HG03457 (cell line): ENCODE data around the gene NSUN4.
"Not testable (repeated sequence)": the region's sequence is repeated elsewhere in the genome, so short reads cannot be mapped to it uniquely, and the experiment has no call there.

Experiments
- ATAC-seq: cut with Tn5 transposase; IDR thresholded peaks from one replicate; pipeline ENCODE4 v1.9.1; 2021; ENCODE audit warnings: moderate number of reproducible peaks; ENCODE audit not compliant: unreplicated experiment

The NSUN4 gene

DNA sequence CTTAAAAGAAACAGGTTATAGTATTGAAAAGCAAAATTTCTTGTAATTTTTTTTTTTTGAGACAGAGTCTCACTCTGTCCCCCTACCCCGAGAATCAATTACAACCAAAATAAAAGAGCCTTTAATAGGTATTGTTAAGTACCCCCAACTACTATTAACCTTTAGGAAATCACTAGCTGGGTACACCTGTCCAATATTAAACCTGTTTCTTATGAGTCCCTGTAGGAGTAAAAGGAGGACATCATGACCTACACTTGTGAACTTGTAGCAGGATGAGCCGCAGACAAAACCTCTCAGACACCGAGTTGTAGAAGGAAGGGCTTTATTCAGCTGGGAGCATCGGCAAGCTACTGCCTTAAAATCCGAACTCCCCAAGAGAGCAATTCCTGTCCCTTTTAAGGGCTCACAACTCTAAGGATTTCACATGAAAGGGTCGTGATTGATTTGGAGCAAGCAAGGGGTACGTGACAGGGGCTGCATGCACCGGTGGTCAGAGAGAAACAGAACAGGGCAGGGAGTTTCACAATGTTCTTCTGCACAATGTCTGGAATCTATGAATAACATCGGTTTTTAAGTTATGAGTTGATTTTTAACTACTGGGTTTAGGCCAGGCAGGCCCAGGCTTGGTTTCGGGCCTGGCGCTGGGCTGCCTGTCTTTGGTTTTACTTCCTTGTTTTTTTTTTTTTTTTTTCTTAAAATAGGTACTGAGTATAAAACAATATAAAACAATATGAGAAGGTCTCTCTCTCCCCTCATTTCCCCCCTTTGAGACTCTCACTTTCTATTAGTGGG lies 15.1 kb upstream of the NSUN4 start:
- not testable (repeated sequence) for ATAC-seq

DNA sequence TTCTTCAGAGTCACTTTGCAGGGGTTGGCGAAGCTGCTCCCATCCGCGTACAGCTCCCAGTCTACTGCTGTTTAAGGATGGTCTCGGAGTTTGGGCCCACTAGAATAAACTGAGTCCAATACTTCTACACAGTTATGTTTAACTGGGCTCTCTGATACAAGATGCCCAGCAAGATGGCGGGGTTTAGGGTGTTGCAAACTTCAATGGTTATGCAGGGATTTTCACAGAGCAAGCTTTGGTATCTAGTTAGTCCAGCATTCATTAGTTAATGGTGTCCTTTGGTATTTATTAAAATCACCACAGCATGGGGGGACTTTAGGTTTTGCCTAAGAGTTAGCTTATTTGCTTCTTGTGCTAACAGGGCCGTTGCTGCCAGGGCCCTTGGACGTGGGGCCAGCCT lies 12.4 kb upstream of the NSUN4 start:
- not testable (repeated sequence) for ATAC-seq

DNA sequence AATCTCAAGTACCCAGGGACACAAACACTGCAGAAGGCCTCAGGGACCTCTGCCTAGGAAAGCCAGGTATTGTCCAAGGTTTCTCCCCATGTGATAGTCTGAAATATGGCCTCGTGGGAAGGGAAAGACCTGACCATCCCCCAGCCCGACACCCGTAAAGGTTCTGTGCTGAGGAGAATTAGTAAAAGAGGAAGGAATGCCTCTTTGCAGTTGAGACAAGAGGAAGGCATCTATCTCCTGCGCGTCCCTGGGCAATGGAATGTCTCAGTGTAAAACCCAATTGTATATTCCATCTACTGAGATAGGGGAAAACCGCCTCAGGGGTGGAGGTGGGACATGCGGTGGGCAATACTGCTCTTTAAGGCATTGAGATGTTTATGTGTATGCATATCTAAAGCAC lies 10.8 kb upstream of the NSUN4 start:
- ATAC-seq = not testable (repeated sequence)

DNA sequence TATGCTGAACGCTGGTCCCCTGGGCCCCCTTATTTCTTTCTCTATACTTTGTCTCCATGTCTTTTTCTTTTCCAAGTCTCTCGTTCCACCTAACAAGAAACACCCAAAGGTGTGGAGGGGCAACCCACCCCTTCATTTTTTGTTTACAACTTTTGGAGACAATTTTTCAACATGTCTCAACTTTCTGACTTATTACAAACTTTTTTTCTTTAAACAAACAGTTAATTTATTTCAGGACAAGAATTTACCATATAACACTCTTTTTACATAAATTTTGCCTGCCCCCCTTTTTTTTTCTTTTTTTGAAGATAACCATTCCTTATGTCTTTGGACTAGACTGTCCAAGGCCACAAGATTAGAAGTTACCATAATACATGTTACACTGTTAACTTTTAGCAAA lies 10.2 kb upstream of the NSUN4 start:
- ATAC-seq = not testable (repeated sequence)

DNA sequence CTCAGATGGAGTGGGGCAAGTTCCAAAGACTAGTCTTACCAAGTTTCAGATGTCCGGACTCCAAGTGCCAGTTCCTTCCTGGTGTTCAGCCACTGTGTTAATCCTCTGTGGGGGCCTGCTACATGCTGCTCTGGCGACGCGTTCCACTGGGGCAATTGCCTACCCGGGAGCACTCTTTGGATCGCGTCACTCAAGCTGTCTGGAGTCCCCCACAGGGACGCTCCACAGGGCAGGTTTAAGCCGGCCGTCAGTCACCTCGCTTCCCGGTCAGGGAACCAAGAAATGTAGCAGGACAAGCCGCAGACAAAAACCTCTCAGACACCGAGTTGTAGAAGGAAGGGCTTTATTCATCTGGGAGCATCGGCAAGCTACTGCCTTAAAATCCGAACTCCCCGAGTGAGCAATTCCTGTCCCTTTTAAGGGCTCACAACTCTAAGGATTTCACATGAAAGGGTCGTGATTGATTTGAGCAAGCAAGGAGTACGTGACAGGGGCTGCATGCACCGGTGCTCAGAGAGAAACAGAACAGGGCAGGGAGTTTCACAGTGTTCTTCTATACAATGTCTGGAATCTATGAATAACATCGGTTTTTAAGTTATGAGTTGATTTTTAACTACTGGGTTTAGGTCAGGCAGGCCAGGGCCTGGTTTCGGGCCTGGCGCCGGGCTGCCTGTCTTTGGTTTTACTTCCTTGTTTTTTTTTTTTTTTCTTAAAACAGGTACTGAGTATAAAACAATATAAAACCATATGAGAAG lies 8.6 kb upstream of the NSUN4 start:
- ATAC-seq = not testable (repeated sequence)

DNA sequence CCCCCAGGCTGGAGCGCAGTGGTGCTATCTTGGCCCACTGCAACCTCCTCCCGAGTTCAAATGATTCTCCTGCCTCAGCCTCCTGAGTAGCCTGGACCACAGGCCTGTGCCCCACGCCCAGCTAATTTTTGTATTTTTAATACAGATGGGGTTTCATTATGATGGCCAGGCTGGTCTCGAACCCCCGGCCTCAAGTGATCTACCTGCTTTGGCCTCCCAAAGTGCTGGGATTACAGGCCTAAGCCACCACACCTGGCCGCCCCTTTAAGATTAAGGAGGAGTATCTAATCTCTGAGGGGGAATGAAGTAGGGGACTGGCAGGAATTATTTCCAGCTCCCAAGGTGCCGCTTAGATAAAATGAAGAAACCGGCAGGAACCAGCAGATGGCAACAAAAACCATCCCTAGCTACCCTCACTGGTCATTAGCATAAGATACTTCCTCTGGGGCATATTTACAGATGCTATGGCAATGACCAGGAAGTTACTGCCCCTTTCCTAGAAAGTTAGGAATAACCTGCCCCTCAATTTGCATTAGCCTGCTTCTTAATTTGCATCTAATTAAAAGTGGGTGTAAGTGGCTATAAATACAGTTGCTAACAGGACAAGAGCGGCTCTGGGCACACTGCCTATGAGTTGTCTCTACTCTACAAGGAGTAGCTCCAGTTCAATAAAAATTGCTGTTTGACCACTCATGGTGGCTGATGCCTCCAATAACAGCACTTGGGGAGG lies 7.1 kb upstream of the NSUN4 start:
- peak; percentile 52 for ATAC-seq

DNA sequence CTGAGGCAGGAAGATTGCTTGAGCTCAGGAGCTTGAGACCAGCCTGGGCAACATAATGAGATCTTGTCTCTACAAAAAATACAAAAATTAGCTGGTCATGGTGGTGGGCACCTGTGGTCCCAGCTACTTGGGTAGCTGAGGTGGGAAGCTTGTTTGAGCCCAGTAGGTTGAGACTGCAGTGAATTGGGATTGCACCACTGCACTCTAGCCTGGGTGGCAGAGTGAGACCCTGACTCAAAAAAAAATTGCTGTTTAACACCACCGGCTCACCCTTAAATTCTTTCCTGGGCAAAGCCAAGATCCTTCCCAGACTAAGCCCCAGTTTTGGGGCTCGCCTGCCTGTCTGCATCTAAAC lies 6.6 kb upstream of the NSUN4 start:
- ATAC-seq = no peak

DNA sequence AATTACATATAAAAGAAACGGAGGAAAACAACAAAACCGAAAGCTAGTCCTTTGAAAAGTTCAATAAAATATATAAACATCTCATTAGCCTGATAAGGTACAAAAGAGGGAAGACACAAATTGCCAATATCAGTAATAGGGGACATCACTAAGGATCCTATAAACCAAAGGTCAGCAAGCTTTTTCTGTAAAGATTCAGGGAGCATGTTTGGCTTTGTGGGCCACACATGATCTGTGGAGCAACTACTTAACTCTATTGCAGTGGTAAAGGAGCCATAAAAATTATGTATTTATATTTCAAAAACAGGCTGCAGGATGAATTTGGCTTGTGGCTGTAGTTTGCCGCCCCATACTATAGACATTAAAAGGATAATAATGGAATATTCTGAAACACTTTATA lies 5.5 kb upstream of the NSUN4 start:
- no peak for ATAC-seq

DNA sequence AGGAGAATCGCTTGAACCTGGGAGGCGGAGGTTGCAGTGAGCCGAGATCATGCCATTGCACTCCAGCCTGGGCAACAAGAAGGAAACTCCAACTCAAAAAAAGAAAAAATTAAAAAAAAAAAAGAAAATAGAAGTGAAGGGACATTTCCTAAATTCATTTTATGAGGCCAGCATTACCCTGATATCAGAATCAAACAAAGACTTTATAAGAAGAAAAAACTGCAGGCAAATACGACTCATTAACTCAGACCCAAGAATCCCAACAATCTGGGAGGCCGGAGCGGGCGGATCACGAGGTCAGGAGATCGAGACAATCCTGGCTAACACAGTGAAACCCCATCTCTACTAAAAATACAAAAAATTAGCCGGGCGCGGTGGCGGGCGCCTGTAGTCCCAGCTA lies 3.2 kb upstream of the NSUN4 start:
- not testable (repeated sequence) for ATAC-seq

DNA sequence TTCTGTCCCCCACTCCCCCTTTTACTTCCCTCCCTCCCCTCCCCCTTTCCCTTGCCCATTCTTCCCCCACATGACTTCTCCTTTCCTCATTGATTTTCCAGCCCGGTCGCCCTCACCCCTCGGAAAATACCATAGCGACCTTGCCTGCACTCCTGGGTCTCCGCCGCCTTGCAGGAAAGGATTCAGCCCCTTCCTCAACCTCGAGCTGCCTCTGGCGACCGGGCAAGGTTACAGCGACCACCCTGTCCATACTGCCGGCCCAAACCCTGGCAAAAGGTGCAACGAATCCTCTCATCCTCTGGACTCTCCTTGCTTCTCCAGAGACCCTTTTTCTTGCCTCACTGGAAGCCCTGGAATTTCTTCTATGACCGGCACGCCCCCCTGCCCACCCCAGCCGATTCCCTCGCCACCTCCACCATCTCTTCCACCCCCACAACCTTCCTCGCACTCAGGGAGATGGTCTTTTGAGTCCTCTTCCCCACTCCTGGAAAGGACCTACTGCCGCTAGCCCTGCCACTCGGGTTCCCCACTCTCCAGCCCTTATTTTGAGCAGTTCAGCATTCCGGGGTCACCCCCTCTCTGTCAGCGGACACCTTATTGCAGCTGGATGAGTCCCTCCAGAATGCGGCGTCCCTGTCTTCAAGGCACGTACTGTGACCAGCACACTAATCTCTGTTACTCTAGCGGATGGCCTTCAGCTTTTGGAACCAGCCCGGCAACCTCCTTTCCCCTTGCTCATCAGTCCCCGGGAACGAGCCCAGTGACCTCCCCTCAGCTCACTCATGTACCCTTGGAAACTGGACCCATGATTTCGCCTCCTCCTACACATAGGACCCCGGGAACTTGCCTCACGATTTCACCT lies 846 bp downstream of the NSUN4 start:
- no peak for ATAC-seq

DNA sequence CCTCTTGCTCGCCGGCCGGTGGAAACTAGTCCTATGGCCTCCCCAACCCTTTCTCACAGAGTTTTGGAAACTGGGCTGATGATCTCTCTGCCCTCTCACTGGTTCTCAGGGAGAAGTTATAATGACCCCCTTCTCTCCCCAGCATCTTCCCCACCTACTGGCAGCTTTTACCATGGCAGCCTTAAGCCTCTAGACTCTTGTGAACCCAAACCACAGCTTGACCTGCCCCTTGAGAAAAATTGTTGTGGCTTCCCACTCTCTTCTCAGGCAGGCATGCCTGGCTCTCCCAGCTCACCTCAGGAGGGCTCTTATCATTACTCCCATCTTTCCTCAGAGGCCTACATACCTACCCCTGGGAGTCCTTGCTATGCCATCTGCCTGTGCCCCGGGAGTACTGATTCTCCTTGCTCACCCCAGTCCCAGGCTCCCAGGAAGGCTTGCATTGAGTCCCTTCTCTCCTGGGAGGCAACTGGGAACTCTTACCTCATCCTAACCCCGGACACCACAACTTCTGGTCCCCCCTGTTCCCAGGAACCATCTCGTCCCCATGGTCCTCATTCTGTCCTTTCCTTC lies 1.6 kb downstream of the NSUN4 start:
- no peak for ATAC-seq

DNA sequence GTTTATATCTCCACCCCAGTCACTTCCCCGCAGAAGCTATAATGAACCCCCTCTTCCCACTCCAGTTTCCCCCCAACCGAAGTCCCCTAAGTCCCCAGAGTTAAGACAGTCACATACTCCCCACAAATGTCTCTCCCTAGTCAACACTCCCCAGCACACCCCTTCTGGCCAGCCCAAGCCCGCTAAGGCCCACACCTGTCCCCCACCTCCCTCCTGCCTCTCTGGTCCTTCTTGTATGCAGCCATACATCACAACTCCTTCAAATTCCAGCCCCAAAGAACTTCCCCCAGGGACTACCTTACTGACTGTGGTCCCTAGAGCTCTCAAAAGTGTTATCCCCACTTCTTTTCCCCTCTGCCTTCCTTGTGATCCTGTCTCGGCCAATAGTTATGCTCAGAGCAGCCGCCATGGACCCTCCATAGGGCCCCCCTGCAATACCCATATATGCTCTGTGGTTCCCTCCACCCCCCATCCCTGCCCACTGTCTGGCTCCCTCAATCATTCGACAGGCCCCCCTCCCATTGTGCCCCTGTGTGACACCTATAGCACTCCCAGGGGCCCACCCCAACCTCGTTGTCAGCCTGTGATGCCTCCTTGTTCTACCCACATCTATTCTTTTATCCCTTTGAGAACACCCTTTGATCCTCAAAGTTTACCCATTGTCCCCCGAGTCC lies 2.2 kb downstream of the NSUN4 start:
- no peak for ATAC-seq

DNA sequence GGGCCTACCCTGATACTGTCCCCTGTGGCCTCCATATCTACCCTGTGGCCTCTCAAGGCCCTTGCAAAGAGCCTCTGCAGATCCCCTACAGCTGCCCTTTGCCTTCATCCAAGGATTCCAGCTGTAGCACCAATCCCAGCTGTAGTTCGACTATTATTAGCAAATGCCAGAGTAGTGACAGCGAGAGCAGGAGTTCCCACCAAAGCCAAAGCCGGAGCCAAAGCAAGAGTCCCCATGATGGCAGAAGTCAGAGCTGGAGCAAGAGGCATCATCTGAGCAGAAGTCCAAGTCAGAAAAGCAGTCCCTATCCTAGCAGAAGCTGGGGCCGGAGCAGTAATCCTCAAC lies 2.7 kb downstream of the NSUN4 start:
- no peak for ATAC-seq

DNA sequence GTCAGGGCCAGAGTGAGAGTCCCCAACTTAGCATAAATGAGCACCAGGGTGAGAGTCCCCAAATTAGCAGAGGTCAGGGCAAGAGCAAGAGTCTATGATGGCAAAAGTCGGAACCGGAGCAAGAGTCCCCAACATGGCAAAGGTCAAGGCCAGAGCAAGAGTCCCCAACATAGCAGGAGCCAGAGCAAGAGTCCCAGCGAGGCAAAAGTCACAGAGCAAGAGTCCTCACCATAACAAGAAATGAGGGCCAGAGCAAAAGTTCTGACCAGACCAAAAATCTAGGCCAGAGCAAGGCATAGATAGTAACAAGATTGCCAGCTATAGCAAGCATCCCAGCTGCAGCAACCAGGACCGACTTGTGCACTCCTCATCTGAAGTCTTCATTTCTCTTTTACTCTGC lies 3.1 kb downstream of the NSUN4 start:
- ATAC-seq = no peak

DNA sequence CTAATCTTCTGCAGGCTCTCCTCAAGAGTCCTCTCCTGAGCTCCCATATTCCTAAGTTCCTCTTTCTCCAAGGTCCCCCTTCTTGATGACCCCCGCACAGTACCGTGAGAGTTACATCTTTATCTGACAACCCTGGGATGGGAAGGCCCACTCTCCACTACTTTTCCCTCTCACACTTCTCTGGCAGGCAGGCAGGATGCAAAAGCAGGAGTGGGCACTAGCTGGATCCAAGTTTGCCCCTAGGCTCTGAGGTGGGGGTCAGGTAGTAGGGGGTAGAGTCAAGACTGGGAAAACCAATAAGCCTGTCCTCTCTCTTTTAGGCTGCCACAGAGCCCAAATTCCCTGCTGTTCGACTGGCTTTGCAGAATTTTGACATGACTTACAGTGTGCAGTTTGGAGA lies 3.9 kb downstream of the NSUN4 start:
- ATAC-seq = no peak

DNA sequence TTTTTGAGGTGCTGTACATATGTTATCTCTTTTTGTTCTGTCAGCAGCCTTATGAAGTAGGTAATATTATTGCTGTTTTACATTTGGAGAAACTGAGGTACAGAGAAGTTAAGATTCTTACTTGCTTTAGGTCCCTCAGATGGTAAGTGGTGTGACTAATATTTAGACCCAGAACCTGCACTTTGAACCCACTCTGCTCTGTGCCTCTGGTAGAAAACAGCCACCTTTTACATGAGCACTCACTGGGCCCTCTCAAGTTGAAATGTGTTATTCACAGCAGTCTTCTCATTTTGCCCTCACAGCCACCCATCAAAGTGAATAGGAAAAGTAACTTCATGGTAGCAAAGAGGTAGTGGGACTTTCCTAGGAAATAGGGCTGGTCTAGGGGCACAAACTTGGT lies 4.7 kb downstream of the NSUN4 start:
- no peak for ATAC-seq

DNA sequence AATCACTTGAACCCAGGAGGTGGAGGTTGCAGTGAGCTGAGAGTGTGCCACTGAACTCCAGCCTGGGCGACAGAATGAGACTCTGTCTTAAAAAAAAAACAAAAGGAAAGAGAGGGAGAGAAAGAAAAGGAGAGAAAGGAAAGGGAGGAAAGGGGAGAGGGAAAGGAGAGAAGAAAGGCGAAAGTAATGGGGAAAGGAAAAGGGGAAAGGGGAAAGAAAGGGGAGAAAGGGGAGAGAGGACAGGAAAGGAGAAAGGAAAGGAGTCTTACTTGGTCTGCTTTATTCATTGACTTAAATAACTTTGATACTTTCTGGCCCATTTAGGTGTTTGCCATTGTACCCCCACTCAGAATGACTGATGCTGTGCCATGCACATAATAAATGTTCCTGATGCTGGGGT lies 11.8 kb downstream of the NSUN4 start:
- no peak for ATAC-seq

DNA sequence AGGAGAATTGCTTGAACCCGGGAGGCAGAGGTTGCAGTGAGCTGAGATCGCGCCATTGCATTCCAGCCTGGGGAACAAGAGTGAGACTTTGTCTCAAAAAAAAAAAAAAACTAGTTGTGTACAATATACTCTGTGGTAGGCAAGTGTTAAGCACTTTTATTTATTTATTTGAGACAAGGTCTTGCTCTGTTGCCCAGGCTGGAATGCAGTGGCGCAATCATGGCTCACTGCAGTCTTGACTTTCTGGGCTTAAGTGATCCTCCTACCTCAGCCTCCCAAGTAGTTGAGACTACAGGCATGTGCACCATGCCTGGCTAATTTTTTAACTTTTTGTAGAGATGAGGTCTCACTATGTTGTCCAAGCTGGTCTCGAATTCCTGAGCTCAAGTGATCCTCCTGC lies 15.3 kb downstream of the NSUN4 start:
- ATAC-seq = not testable (repeated sequence)

DNA sequence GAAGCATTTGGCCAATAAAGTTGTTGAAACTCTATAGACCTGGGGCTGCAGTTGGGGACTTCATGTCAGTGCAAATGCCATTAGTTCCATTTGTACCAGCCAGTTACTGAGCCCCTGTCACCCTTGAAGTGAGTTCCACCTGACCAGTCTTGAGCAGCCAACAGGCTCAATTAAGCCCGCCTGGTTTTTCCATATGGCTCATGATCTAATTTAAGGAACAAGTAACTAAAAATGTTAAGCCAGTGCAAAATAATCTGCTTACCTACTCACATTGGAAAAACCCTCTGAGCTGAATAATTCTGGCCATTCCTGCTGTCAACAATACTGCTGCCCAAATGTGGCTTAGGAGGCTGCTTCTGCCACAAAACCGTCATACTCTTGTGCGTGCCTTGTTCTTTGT lies 21.6 kb downstream of the NSUN4 start:
- ATAC-seq = no peak

DNA sequence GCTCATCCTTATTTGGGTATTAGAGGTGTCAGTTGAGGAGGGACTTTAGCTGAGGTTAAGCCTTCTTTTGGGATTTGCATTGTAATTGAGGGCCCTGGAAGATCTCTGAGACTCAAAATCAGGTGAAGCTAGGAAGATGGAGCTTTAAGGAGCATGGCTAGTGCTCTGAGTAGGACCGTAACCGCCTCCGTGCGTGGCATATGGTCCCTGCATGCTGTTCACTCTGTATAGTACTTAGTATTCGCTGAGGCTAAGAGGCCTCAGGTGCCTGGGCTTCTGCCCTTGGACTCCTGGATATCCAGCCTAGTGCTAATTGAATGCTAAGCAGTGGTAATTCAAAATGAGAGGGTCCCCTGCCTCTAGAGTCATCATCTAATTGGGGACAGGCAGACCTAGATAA lies 22.5 kb downstream of the NSUN4 start:
- ATAC-seq = no peak
